ENCODE measurements around the gene FYB2. TPM values are rescaled to one million over a fixed set of nuclear protein-coding genes. Genes with fewer than 3 reads are reported as not detected.

FYB2 gene
- total RNA-seq, 2 donors from 2014 or later, result 0.39 to 0.70 TPM

- Histone ChIP-seq H3K36me3 (no peaks in the 10 kb centered on the region), H3K9me3 (peaks cover 0 to under 1% of the 10 kb centered on the region in 2 donors), H3K27ac (no peak overlapping the region), H3K4me1 (peaks cover 0 to 3% of the 10 kb centered on the region in 2 donors), H3K27me3 (no peaks in the 10 kb centered on the region), H3K4me3 (no peak overlapping the region)
- no peak for TF ChIP-seq CTCF (IDR thresholded peaks at IDR 0.05)
- peak; percentile 13 for DNase-seq (ENCODE audit: low spot score)
These were observed 15.1 kb upstream of the FYB2 start for GRCh38 chr1:56834137-56834900.

GRCh38 chr1:56833088-56833487 lies 13.9 kb upstream of the FYB2 start:
- TF ChIP-seq CTCF (IDR thresholded peaks at IDR 0.05), result no peak
- no peaks in the 10 kb centered on the region for H3K27me3 ChIP-seq
- H3K4me3 ChIP-seq, result no peak overlapping the region
- peaks cover 0 to 3% of the 10 kb centered on the region in 2 donors for H3K4me1 ChIP-seq
- H3K27ac ChIP-seq, result no peak overlapping the region
- no peaks in the 10 kb centered on the region for H3K36me3 ChIP-seq
- no peak for DNase-seq (ENCODE audit: low spot score)
- H3K9me3 ChIP-seq, result no peaks in the 10 kb centered on the region

- Histone ChIP-seq H3K4me1 (peaks cover 0 to 3% of the 10 kb centered on the region in 2 donors), H3K27ac (no peak overlapping the region), H3K36me3 (no peaks in the 10 kb centered on the region), H3K9me3 (no peaks in the 10 kb centered on the region), H3K4me3 (no peak overlapping the region), H3K27me3 (no peaks in the 10 kb centered on the region)
- peak; percentile 98 for TF ChIP-seq CTCF (IDR thresholded peaks at IDR 0.05)
- peak; percentile 67 for DNase-seq (ENCODE audit: low spot score)
These were observed 12.9 kb upstream of the FYB2 start for GRCh38 chr1:56831871-56832693.

GRCh38 chr1:56830052-56830451 lies 10.8 kb upstream of the FYB2 start:
- H3K9me3 ChIP-seq, result no peaks in the 10 kb centered on the region
- H3K4me1 ChIP-seq, result peaks cover 0 to 3% of the 10 kb centered on the region in 2 donors
- no peak for TF ChIP-seq CTCF (IDR thresholded peaks at IDR 0.05)
- no peaks in the 10 kb centered on the region for H3K27me3 ChIP-seq
- no peak for DNase-seq (ENCODE audit: low spot score)
- H3K36me3 ChIP-seq, result no peaks in the 10 kb centered on the region
- no peak overlapping the region for H3K4me3 ChIP-seq
- H3K27ac ChIP-seq, result no peak overlapping the region

- Histone ChIP-seq H3K9me3 (no peaks in the 10 kb centered on the region), H3K36me3 (no peaks in the 10 kb centered on the region), H3K4me3 (no peak overlapping the region), H3K27me3 (no peaks in the 10 kb centered on the region), H3K4me1 (peaks cover 0 to 3% of the 10 kb centered on the region in 2 donors), H3K27ac (no peak overlapping the region)
- no peak for DNase-seq (ENCODE audit: low spot score)
- no peak for TF ChIP-seq CTCF (IDR thresholded peaks at IDR 0.05)
These were observed 8.5 kb upstream of the FYB2 start for GRCh38 chr1:56827711-56828110.
